DND-41 (cell line): Measurements from ENCODE around the gene SF3B3.

Experiments
- EZH2 ChIP-seq: IDR thresholded peaks from 3 replicates; pipeline ENCODE4 v1.6.1; 2012; ENCODE audit warnings: borderline replicate concordance, low read depth, mild to moderate bottlenecking, moderate library complexity, low read length, inconsistent platforms; ENCODE audit not compliant: severe bottlenecking
- TF ChIP-seq, protein P1 (sequence below): IDR thresholded peaks from 2 replicates; pipeline ENCODE4 v1.5.1; 2012; ENCODE audit warnings: borderline replicate concordance, low read length, moderate library complexity, mild to moderate bottlenecking; ENCODE audit not compliant: poor library complexity, severe bottlenecking; ENCODE audit errors: extremely low read depth

DNA sequence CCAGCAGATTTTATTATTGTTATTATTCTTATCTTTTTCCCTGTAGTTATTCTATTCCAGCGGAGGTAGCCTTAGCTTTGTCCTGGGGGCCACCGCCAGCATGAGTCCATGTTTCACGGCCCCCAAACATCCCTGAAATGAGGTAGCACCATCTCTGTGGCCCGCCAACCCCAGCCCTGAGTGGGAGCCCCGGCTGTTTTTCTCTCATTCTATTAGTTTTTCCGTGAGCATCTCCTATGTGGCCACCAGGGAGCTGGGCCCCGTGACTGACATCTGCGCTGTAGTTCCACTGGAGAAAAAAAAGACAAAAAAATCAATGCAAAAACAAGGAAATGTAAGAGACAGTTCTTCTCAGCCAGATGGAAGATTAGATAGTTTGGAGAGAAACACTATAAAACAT is 79.2 kb downstream of the SF3B3 start:
- TF ChIP-seq, protein P1, sequence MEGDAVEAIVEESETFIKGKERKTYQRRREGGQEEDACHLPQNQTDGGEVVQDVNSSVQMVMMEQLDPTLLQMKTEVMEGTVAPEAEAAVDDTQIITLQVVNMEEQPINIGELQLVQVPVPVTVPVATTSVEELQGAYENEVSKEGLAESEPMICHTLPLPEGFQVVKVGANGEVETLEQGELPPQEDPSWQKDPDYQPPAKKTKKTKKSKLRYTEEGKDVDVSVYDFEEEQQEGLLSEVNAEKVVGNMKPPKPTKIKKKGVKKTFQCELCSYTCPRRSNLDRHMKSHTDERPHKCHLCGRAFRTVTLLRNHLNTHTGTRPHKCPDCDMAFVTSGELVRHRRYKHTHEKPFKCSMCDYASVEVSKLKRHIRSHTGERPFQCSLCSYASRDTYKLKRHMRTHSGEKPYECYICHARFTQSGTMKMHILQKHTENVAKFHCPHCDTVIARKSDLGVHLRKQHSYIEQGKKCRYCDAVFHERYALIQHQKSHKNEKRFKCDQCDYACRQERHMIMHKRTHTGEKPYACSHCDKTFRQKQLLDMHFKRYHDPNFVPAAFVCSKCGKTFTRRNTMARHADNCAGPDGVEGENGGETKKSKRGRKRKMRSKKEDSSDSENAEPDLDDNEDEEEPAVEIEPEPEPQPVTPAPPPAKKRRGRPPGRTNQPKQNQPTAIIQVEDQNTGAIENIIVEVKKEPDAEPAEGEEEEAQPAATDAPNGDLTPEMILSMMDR = no peak
- TF ChIP-seq EZH2 = no peak
